ENCODE measurements around the gene ZFR. TPM values are rescaled to one million over a fixed set of nuclear protein-coding genes. Genes with fewer than 3 reads are reported as not detected.

The ZFR gene
- total RNA-seq: 10 to 100 TPM; 44.9 to 61.6 (median 52.7) TPM

DNA sequence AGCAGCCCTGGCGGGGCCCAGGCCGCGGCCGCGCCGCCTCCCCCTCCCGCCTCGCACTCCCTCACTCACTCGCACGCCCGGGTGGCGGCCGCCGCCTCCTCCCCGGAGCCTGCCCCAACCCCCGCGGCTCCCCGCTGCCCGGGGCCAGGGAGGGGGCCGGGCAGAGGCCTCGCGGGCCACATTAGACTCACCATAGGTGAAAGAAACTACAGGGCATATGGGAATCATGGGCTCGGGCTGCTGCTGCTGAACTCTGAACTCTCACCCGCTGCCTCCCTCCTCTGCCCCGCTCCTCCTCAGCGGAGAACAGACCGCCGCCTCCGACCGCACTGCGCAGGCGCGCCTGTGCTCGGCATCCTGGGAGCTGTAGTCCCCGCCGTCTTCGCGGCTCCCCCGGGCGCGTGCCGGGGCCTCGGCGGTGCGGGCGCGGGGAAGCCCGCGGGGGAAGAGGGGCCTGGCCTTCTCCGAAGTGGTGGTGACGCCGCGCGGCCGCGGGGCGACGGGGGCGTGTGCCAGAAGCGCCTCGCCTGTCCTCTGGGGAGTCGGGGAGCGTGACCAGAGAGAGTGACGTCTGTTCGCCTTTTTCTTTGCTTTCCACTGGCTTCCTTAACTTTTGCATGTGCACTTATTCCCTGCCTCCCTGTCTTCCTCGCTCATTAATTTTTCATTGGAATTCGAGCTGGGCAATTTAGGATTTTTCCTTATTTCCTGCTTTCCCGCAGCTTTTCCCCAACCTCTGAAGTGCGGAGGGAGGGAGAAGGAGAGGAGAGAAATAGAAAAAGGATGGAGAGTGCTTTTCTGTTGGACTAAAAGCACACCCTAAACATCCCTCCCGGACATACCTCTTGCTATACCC is at the start of gene ZFR:
ZFR (minus strand) TSS at position 310 of the 856 bp plus-strand sequence; CDS start at position 228, 82 bp downstream.
- H3K4me3 ChIP-seq (ENCODE audit: low read depth, poor library complexity, severe bottlenecking): peak within 1 kb of the TSS; percentile 93
- TF ChIP-seq, protein P1, sequence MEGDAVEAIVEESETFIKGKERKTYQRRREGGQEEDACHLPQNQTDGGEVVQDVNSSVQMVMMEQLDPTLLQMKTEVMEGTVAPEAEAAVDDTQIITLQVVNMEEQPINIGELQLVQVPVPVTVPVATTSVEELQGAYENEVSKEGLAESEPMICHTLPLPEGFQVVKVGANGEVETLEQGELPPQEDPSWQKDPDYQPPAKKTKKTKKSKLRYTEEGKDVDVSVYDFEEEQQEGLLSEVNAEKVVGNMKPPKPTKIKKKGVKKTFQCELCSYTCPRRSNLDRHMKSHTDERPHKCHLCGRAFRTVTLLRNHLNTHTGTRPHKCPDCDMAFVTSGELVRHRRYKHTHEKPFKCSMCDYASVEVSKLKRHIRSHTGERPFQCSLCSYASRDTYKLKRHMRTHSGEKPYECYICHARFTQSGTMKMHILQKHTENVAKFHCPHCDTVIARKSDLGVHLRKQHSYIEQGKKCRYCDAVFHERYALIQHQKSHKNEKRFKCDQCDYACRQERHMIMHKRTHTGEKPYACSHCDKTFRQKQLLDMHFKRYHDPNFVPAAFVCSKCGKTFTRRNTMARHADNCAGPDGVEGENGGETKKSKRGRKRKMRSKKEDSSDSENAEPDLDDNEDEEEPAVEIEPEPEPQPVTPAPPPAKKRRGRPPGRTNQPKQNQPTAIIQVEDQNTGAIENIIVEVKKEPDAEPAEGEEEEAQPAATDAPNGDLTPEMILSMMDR (IDR thresholded peaks at IDR 0.05): no peak
- no peak for TF ChIP-seq POLR2A (IDR thresholded peaks at IDR 0.05)
- WGBS, 2 donors: 5 to 6% methylated on average over 53 to 63 of the region's 70 CpGs
- peak; percentile 89 to 98 for DNase-seq (ENCODE audit: low spot score in 2 of 2)
- intact Hi-C loops (cut with DNase I; ENCODE audit: low total_unique reads): loop anchor here (5.0 kb wide), 1 partner anchor 512 kb away; no protein-coding TSS in a partner anchor

DNA sequence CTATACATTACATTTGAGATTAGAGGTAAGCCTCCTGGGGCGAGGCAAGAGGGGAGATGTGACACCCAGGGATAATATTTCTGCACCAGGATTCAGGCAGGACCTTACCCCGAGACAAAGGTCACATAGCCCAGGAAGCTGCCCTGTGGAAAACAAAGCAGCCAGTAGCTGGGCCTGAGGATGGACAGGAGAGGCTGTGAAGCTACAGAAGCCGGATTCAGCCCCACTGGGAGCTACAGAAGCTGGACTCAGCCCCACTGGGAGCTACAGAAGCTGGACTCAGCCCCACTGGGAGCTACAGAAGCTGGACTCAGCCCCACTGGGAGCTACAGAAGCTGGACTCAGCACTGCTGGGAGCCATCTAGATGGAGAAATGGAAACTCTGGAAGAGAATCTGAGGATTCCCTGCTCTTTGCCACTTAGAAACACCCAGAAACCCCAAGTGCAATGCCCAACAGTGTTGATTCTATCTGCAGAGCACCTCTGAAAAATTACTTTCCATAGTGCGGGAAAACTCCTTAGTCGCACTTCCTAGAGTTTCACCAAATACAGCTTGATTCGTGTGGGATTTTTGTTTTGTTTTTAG is 46.5 kb upstream of the ZFR start:
- intact Hi-C loops (cut with DNase I; ENCODE audit: low total_unique reads): loop anchor here (10.0 kb wide), 1 partner anchor 94 kb away; the partner anchor contains the start of gene SUB1
- no peak for DNase-seq (ENCODE audit: low spot score in 2 of 2)
- 85 to 87% methylated on average over 6 of the region's 6 CpGs for WGBS, 2 donors
- TF ChIP-seq, protein P1 (IDR thresholded peaks at IDR 0.05): no peak
- no peak for TF ChIP-seq POLR2A (IDR thresholded peaks at IDR 0.05)
- no peak overlapping the region for H3K4me3 ChIP-seq (ENCODE audit: low read depth, poor library complexity, severe bottlenecking)

DNA sequence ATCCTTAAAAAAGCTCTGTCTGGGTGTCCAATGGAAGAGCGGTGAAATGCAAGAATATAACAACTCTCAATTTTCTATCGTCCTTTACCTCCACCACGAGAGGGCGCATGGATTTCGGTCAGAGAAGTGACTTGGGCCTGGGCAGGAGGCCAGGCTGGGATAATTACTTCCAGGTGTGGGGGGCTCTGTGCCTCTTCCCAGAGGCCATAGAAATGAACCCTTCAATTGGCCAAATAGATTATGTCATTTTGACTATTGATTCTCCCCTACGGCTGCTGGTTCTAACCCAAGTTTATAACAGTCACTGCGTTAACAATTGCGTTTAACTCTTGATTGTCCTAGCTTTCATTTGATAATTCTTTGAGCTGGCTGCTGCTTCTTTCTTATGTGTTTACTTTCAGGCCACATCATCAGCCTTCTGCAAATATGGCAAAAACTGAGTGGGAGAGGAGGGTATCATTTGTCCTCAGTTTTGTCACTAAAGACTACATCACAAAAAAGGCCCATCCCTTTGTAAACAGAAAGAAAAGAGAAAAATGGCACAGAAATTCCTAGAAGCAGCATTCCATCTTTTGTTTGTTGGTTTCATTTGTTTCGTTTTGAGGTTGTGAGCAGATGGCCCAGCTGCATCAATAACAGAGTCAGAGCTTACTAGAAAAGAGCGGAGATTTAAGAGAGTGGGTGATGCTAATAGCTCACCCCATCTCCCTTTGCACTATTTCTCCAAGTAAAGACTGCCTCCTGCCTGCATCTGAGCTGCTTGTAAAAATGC is 45.4 kb upstream of the ZFR start:
- intact Hi-C loops (cut with DNase I; ENCODE audit: low total_unique reads): loop anchor here (10.0 kb wide), 1 partner anchor 95 kb away; the partner anchor contains the start of gene SUB1
- 14 to 22% methylated on average over 10 of the region's 10 CpGs for WGBS, 2 donors
- no peak overlapping the region for H3K4me3 ChIP-seq (ENCODE audit: low read depth, poor library complexity, severe bottlenecking)
- no peak for TF ChIP-seq POLR2A (IDR thresholded peaks at IDR 0.05)
- TF ChIP-seq, protein P1 (IDR thresholded peaks at IDR 0.05): peak in 1 of 3 donors; percentile 37
- DNase-seq (ENCODE audit: low spot score in 2 of 2): peak; percentile 66 to 94

DNA sequence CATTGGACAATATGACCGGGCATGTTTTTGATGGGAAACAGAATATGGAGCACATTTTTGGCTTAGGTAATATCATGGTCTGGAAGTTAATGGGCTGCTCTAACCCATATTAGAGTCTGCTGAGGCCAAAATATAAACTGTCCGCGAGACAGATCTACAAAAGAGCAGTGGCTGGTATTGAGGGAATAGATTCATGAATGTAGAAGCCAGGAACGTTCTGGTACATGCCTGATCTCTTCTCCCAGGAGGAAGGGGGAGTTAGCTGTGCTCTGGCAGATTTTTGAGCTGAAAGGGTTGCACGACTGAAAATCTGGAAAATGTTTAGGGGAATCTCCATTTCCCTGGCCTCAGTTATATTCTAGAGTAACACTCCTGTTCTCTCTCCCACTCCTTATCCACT is 42.9 kb upstream of the ZFR start:
- intact Hi-C loops (cut with DNase I; ENCODE audit: low total_unique reads): no loop called here
- DNase-seq (ENCODE audit: low spot score in 2 of 2): no peak
- no peak overlapping the region for H3K4me3 ChIP-seq (ENCODE audit: low read depth, poor library complexity, severe bottlenecking)
- TF ChIP-seq POLR2A (IDR thresholded peaks at IDR 0.05): no peak
- TF ChIP-seq, protein P1 (IDR thresholded peaks at IDR 0.05): no peak
- 76 to 80% methylated on average over 5 of the region's 5 CpGs for whole genome bisulfite sequencing, 2 donors

DNA sequence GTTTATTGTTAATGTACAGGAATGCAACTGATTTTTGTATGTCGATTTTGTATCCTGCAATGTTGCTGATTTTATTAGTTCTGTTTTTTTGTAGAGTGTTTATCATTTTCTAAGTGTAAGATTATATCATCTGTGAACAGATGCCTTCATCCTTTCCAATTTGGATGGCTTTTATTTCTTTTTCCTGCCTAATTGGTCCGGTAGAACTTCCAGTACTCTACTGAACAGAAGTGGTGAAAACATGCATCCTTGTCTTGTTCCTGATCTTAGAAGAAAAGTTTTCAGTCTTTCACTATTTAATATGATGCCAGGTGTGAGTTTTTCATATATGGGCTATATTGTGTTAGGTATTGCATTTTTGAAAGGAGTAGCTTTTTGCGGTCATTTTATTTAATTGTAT is 42.5 kb upstream of the ZFR start:
- no peak overlapping the region for H3K4me3 ChIP-seq (ENCODE audit: low read depth, poor library complexity, severe bottlenecking)
- intact Hi-C loops (cut with DNase I; ENCODE audit: low total_unique reads): no loop called here
- WGBS, 2 donors: 80 to 84% methylated on average over 3 of the region's 3 CpGs
- DNase-seq (ENCODE audit: low spot score in 2 of 2): no peak
- no peak for TF ChIP-seq POLR2A (IDR thresholded peaks at IDR 0.05)

Data from lower leg skin (tissue), 4 donors.